Endothelial cell of umbilical vein (primary cell): ENCODE results near the gene RSRC1. TPM values are rescaled to one million over a fixed set of nuclear protein-coding genes. Genes with fewer than 3 reads are reported as not detected.
A peak's percentile ranks its signal among the peaks of the same experiment; 100 is the strongest.
"Not testable (repeated sequence)": the region's sequence is repeated elsewhere in the genome, so short reads cannot be mapped to it uniquely, and the experiment has no call there.

ENCODE experiments used
- Bru-seq: library from RNA; stranded (reverse); fragments of 400-500 nt; gene quantifications from one replicate; lab custom pipeline; 2021; lab: Mats Ljungman, UMichigan
- BruChase-seq, 2 experiments: library from RNA; stranded (reverse); fragments of 400-500 nt; gene quantifications; one replicate each; lab custom pipeline; 2021; lab: Mats Ljungman, UMichigan
- BruUV-seq: library from RNA; stranded (reverse); fragments of 400-500 nt; replicated peaks from 2 replicates; lab custom pipeline; 2021; lab: Mats Ljungman, UMichigan
- CTCF ChIA-PET: fragments of 300-600, 350-600 bp; sonication (Branson Sonifier 250); formaldehyde crosslinking; loops from one replicate; lab custom pipeline; 2021; ENCODE audit warnings: antibody characterized with exemption, inconsistent platforms; lab: Charles Lee
- POLR2A ChIA-PET: fragments of 300-600, 350-600 bp; sonication (Branson Sonifier 250); formaldehyde crosslinking; loops from one replicate; lab custom pipeline; 2021; ENCODE audit warnings: antibody characterized with exemption, inconsistent platforms; lab: Charles Lee
- DNase-seq: peaks from one replicate; pipeline ENCODE4 v3.0.0-alpha.2; 2011; ENCODE audit warnings: low read depth, low spot score
- FAIRE-seq: peaks from 2 replicates; lab custom pipeline; 2011; peaks lifted over from hg19 to GRCh38; lab: Jason Lieb, UNC
- H2AFZ ChIP-seq: 2 replicates; pipeline ENCODE4 v1.6.0; 2012; ENCODE audit warnings: low read depth, low read length, control low read depth, inconsistent platforms
- H3K27ac ChIP-seq: 2 replicates; pipeline ENCODE4 v1.5.1; 2011; ENCODE audit warnings: low read depth, mild to moderate bottlenecking, control low read depth, low read length, moderate library complexity; ENCODE audit not compliant: insufficient read depth
- H3K27me3 ChIP-seq, 2 experiments: 2 replicates each; pipeline versions ENCODE4 v1.6.0 to v1.6.1; 2011; ENCODE audit warnings: low read length in 2 of 2, mixed read lengths in 1 of 2; ENCODE audit not compliant: control insufficient read depth in 2 of 2, insufficient read depth in 2 of 2
- H3K36me3 ChIP-seq, 2 experiments: 2 replicates in 1 of 2; 3 replicates in 1 of 2; pipeline ENCODE4 v1.5.1; 2011; ENCODE audit warnings: low read length in 2 of 2, mild to moderate bottlenecking in 1 of 2, moderate library complexity in 1 of 2; ENCODE audit not compliant: control insufficient read depth in 2 of 2, insufficient read depth in 2 of 2; ENCODE audit errors: extremely low read depth in 1 of 2
- H3K4me1 ChIP-seq: 3 replicates; pipeline ENCODE4 v1.5.1; 2011; ENCODE audit warnings: mild to moderate bottlenecking, low read length; ENCODE audit not compliant: control insufficient read depth, insufficient read depth; ENCODE audit errors: extremely low read depth
- H3K4me2 ChIP-seq: 2 replicates; pipeline ENCODE4 v1.6.1; 2011; ENCODE audit warnings: low read length, control low read depth, mixed read lengths; ENCODE audit not compliant: insufficient read depth
- H3K4me3 ChIP-seq, 3 experiments: fragments of 200-600 bp in 1 of 3; sonication (generic), shearing (Covaris generic) in 1 of 3; replicated peaks in 1 of 3; 2 replicates each; pipeline ENCODE4 v1.5.1; 2011 to 2016; ENCODE audit warnings: control low read depth in 3 of 3, low read length in 3 of 3, mild to moderate bottlenecking in 2 of 3, inconsistent platforms in 1 of 3, low read depth in 1 of 3, moderate library complexity in 1 of 3; ENCODE audit not compliant: insufficient read depth in 1 of 3
- H3K79me2 ChIP-seq: 2 replicates; pipeline ENCODE4 v1.6.0; 2012; ENCODE audit warnings: low read length, inconsistent platforms; ENCODE audit not compliant: control insufficient read depth, insufficient read depth
- H3K9ac ChIP-seq: replicated peaks from 2 replicates; pipeline ENCODE3; 2011; ENCODE audit warnings: low read length, control low read depth; ENCODE audit not compliant: insufficient read depth; ENCODE audit errors: extremely low read depth
- H3K9me1 ChIP-seq: replicated peaks from 3 replicates; pipeline ENCODE4 v1.6.0; 2011; ENCODE audit warnings: mild to moderate bottlenecking, low read length; ENCODE audit not compliant: control insufficient read depth, insufficient read depth; ENCODE audit errors: extremely low read depth
- H3K9me3 ChIP-seq: replicated peaks from 2 replicates; pipeline ENCODE4 v1.5.1; 2012; ENCODE audit warnings: low read length, inconsistent platforms; ENCODE audit not compliant: control insufficient read depth, insufficient read depth
- H4K20me1 ChIP-seq: replicated peaks from 2 replicates; pipeline ENCODE3; 2011; ENCODE audit warnings: mild to moderate bottlenecking, low read length; ENCODE audit not compliant: control insufficient read depth, insufficient read depth; ENCODE audit errors: extremely low read depth
- CTCF ChIP-seq, 2 donors: IDR thresholded peaks; 1 replicate in 1 of 2; 2 replicates in 1 of 2; pipeline ENCODE4 v1.5.1; 2011; ENCODE audit warnings: low read length in 2 of 2, mild to moderate bottlenecking in 2 of 2, moderate library complexity in 2 of 2, control low read depth in 1 of 2, inconsistent platforms in 1 of 2, low read depth in 1 of 2; ENCODE audit not compliant: insufficient read depth in 1 of 2; ENCODE audit errors: extremely low read depth in 1 of 2
- EZH2 ChIP-seq: IDR thresholded peaks from 2 replicates; pipeline ENCODE4 v1.6.1; 2012; ENCODE audit warnings: borderline replicate concordance, low read depth, mild to moderate bottlenecking, moderate library complexity, low read length, inconsistent platforms; ENCODE audit not compliant: severe bottlenecking
- FOS ChIP-seq: IDR thresholded peaks from 2 replicates; pipeline ENCODE4 v1.6.1; 2011; ENCODE audit warnings: mild to moderate bottlenecking, low read length, moderate library complexity, borderline replicate concordance; ENCODE audit not compliant: insufficient read depth
- GATA2 ChIP-seq: IDR thresholded peaks from 2 replicates; pipeline ENCODE4 v1.7.0; 2011; ENCODE audit warnings: low read depth, mild to moderate bottlenecking, moderate library complexity, mixed read lengths, low read length; ENCODE audit not compliant: insufficient read length, insufficient read depth
- JUN ChIP-seq: IDR thresholded peaks from 2 replicates; pipeline ENCODE4 v1.6.1; 2011; ENCODE audit warnings: borderline replicate concordance, low read depth; ENCODE audit not compliant: insufficient read length, insufficient read depth
- MAX ChIP-seq: IDR thresholded peaks from 2 replicates; pipeline ENCODE4 v1.6.1; 2011; ENCODE audit not compliant: insufficient read depth, insufficient read length
- MYC ChIP-seq: IDR thresholded peaks from one replicate; pipeline ENCODE4 v1.6.1; 2011; ENCODE audit warnings: mild to moderate bottlenecking, low read depth, low read length
- POLR2A ChIP-seq: IDR thresholded peaks from 2 replicates; pipeline ENCODE4 v1.6.1; 2012; ENCODE audit warnings: low read depth, mild to moderate bottlenecking, control low read depth, low read length
- POLR2AphosphoS5 ChIP-seq: IDR thresholded peaks from 2 replicates; pipeline ENCODE4 v1.6.1; 2012; ENCODE audit warnings: low read depth, mild to moderate bottlenecking, control low read depth, low read length, moderate library complexity; ENCODE audit not compliant: insufficient read depth
- dilution Hi-C: fragments of 300-500 bp; cut with MboI; formaldehyde crosslinking; loops from one replicate; pipeline ENCODE4 v1.15.0; 2019; ENCODE audit warnings: low sequenced_read_pairs; ENCODE audit not compliant: extremely low pct_ligation_motif_present
- intact Hi-C: fragments of 100-400 bp; cut with micrococcal nuclease; formaldehyde crosslinking; loops from one replicate; pipeline ENCODE4 v1.10.0; 2022
- long read RNA-seq: library from polyadenylated mRNA; stranded (forward); transcript quantifications from one replicate; pipeline ENCODE4 v2.0.0, GENCODE V29; 2021
- polyA minus RNA-seq, 3 experiments: library from RNA; depleted of rRNA, polyadenylated mRNA; stranded (reverse); fragments of >200 nt; gene quantifications; 1 replicate in 1 of 3; 2 replicates in 2 of 3; pipeline ENCODE4 v1.2.3, GENCODE V29; 2011
- polyA plus RNA-seq, 4 experiments: library from polyadenylated mRNA; depleted of rRNA in 3 of 4; stranded (reverse) in 3 of 4; unstranded in 1 of 4; fragments of >200 nt; gene quantifications; 2 replicates each; pipeline versions ENCODE4 v1.2.1 to v1.2.3, GENCODE V29; 2011 to 2012; ENCODE audit warnings: missing spikeins in 1 of 4
- total RNA-seq: library from RNA; stranded (reverse); gene quantifications from 2 replicates; pipeline ENCODE4 v1.2.3, GENCODE V29; 2021

The RSRC1 gene
- total RNA-seq (24.8 and 25.4 TPM in 2 replicates), polyA plus RNA-seq (1.2 and 1.8 TPM in 2 replicates), polyA minus RNA-seq (6.5 and 7.8 TPM in 2 replicates), Bru-seq, nascent RNA (percentile 73 among the genes with signal in this experiment), BruChase-seq, experiment 1, labeled RNA remaining after a 6-hour chase (percentile 51 among the genes with signal in this experiment), BruChase-seq, experiment 2, labeled RNA remaining after a 2-hour chase (percentile 57 among the genes with signal in this experiment)
- polyA plus RNA-seq (2011; cell fraction: cytosol; rRNA removed) = 3.1 and 4.1 TPM in 2 replicates
- 6.4 and 10.1 TPM in 2 replicates for polyA plus RNA-seq (2011; cell fraction: nucleus; rRNA removed)
- 16.1 and 18.0 TPM in 2 replicates for polyA plus RNA-seq (2012)
- polyA minus RNA-seq (2011; cell fraction: cytosol; rRNA and poly(A)+ RNA removed) = 16.3 TPM
- polyA minus RNA-seq (2011; cell fraction: nucleus; rRNA and poly(A)+ RNA removed) = 32.5 and 35.6 TPM in 2 replicates
- long read RNA-seq, transcript RSRC1-201 (10 exons, 1,727 nt) = major isoform, 13 of 34 reads
- long read RNA-seq, transcript RSRC1-215 (10 exons, 1,738 nt) = major isoform, 13 of 34 reads
- long read RNA-seq, partial matches to known transcripts = 5 of 34 reads
- long read RNA-seq, other reads (novel, unspliced or antisense) = 3 of 34 reads

- Histone ChIP-seq H3K9me3 (no peaks in the 10 kb centered on the region), H2AFZ (peak within 1 kb of the TSS; percentile 89), H3K36me3 (no peaks in the 10 kb centered on the region), H3K9me1 (no peaks in the 10 kb centered on the region), H4K20me1 (no peaks in the 10 kb centered on the region), H3K27ac (peak within 1 kb of the TSS; percentile 9), H3K27me3 (peaks cover 23 to 46% of the 10 kb centered on the region in 2 experiments), H3K79me2 (no peaks in the 10 kb centered on the region), H3K4me2 (peak within 1 kb of the TSS; percentile 98), H3K4me1 (peaks cover 12% of the 10 kb centered on the region), H3K4me3 (peak within 1 kb of the TSS; percentile 75 to 95 (median 83)), H3K9ac (peak within 1 kb of the TSS; percentile 87)
- BruUV-seq = TSS peak; percentile 43
- TF ChIP-seq GATA2 (no peak), CTCF (IDR thresholded peaks at IDR 0.05; ENCODE audit: extremely low read depth in 1 of 2, insufficient read depth in 1 of 2, low read depth in 1 of 2, low read length in 2 of 2) (no peak), JUN (no peak), POLR2A (peak; percentile 74), MAX (peak; percentile 20), POLR2AphosphoS5 (peak; percentile 61), FOS (no peak), MYC (no peak), EZH2 (no peak)
- intact Hi-C loops = loop anchor here (5.0 to 10.0 kb wide), 2 partner anchors 535 to 578 kb away; partner anchors contain the start of gene GFM1
- DNase-seq = peak; percentile 89
- dilution Hi-C loops = no loop called here
- peak; percentile 80 for FAIRE-seq
- ChIA-PET POLR2A (interaction anchor here (0.5 to 1.3 kb wide), 3 partner anchors 10 to 683 kb away, joined by 3 to 4 read pairs (median 3); no protein-coding TSS in a partner anchor), CTCF (interaction anchor here (0.7 to 2.8 kb wide), 9 partner anchors 9 to 618 kb away, joined by 3 to 13 read pairs (median 4); no protein-coding TSS in a partner anchor)
Measured at GRCh38 chr3:158109804-158110657, at the start of gene RSRC1. TSS of gene RSRC1 (plus strand) at chr3:158110089. CDS start at chr3:158122105, 12,016 bp downstream.

GRCh38 chr3:158065574-158065973 lies 44.3 kb upstream of the RSRC1 start:
- DNase-seq, BruUV-seq, H2AFZ ChIP-seq, CTCF ChIA-PET, H3K27me3 ChIP-seq, H3K9me3 ChIP-seq, H3K9me1 ChIP-seq, H3K9ac ChIP-seq, H3K4me1 ChIP-seq, H3K79me2 ChIP-seq, H3K27ac ChIP-seq, FAIRE-seq, H3K4me2 ChIP-seq, dilution Hi-C loops, H3K36me3 ChIP-seq, H4K20me1 ChIP-seq, POLR2A ChIA-PET, intact Hi-C loops, H3K4me3 ChIP-seq: not testable (repeated sequence)
